ENCODE measurements around the gene BRINP3. TPM values are rescaled to one million over a fixed set of nuclear protein-coding genes. Genes with fewer than 3 reads are reported as not detected.

The BRINP3 gene
- total and polyA plus RNA-seq, 12 donors: 0.08 to 1.7 (median 0.30) TPM; not detected in 5

- TF ChIP-seq CTCF (IDR thresholded peaks at IDR 0.05): no peak
- no peaks in the 10 kb centered on the region for H3K27me3 ChIP-seq
- peaks cover 0 to 14% (median 0%) of the 10 kb centered on the region in 11 donors for H3K9me3 ChIP-seq
- intact Hi-C loops (cut with DNase I): no loop called here
- ATAC-seq: no peak
- no peaks in the 10 kb centered on the region for H3K4me1 ChIP-seq
- no peaks in the 10 kb centered on the region for H3K36me3 ChIP-seq
- H3K27ac ChIP-seq: no peak overlapping the region
- H3K4me3 ChIP-seq: no peak overlapping the region
- no peak for DNase-seq
- 33 to 83% methylated on average over 2 of the region's 2 CpGs for WGBS, 2 donors
Observed at GRCh38 chr1:190296453-190296852, 181.2 kb downstream of the BRINP3 start.

GRCh38 chr1:190289897-190290296, 187.8 kb downstream of the BRINP3 start:
- Histone ChIP-seq H3K4me3 (no peak overlapping the region), H3K36me3 (no peaks in the 10 kb centered on the region), H3K27me3 (no peaks in the 10 kb centered on the region), H3K9me3 (no peaks in the 10 kb centered on the region), H3K4me1 (no peaks in the 10 kb centered on the region), H3K27ac (no peak overlapping the region)
- WGBS, 2 donors: 69 to 83% methylated on average over 2 of the region's 2 CpGs
- intact Hi-C loops (cut with DNase I): no loop called here
- DNase-seq (no peak), ATAC-seq (no peak)
- no peak for TF ChIP-seq CTCF (IDR thresholded peaks at IDR 0.05)

DNA sequence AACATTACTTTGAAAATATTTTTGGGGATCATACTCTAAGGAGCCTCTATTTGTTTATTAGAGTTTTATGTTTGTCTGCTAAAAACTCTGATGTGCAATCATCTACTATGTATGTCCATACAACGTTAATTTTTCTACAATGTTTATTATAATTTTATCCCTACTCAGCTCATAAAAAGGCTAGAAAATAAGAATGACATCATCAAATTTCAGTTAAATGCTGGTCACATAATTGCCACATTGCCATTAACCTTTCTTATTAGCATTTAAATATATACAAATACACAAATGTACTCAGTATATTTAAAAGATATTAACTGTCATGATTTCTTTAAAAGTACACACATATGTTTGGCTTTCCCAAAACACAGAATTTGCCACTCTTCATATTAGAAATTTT, 191.6 kb downstream of the BRINP3 start:
- H3K4me3 ChIP-seq: no peak overlapping the region
- DNase-seq (no peak), ATAC-seq (no peak)
- H3K9me3 ChIP-seq: peaks cover 0 to 3% (median 0%) of the 10 kb centered on the region in 11 donors
- no peak for TF ChIP-seq CTCF (IDR thresholded peaks at IDR 0.05)
- H3K27me3 ChIP-seq: no peaks in the 10 kb centered on the region
- no peaks in the 10 kb centered on the region for H3K36me3 ChIP-seq
- intact Hi-C loops (cut with DNase I): no loop called here
- WGBS, 2 donors: 63 to 92% methylated on average over 1 of the region's 1 CpG
- no peak overlapping the region for H3K27ac ChIP-seq
- no peaks in the 10 kb centered on the region for H3K4me1 ChIP-seq

GRCh38 chr1:190277107-190277506, 200.6 kb downstream of the BRINP3 start:
- Histone ChIP-seq H3K36me3 (no peaks in the 10 kb centered on the region), H3K9me3 (peaks cover 0 to 3% (median 0%) of the 10 kb centered on the region in 11 donors), H3K4me3 (no peak overlapping the region), H3K27me3 (no peaks in the 10 kb centered on the region), H3K4me1 (no peaks in the 10 kb centered on the region), H3K27ac (no peak overlapping the region)
- intact Hi-C loops (cut with DNase I): no loop called here
- no peak for ATAC-seq
- TF ChIP-seq CTCF (IDR thresholded peaks at IDR 0.05): no peak
- no peak for DNase-seq
- WGBS, 2 donors: 78 to 85% methylated on average over 3 of the region's 3 CpGs
